Stimulated activated CD4-positive, alpha-beta T cell treated with anti-CD3 and anti-CD28 coated beads, Interleukin-4, amount 100 ng/mL, for 24 hours (primary cell): ENCODE measurements around the gene CERS5.
"Not testable (repeated sequence)": the region's sequence is repeated elsewhere in the genome, so short reads cannot be mapped to it uniquely, and the experiment has no call there.

ENCODE experiments used
- DNase-seq: peaks from one replicate; pipeline ENCODE4 v3.0.0-alpha.2; 2020

The CERS5 gene

GRCh38 chr12:50100561-50100960 is 66.6 kb downstream of the CERS5 start:
- no peak for DNase-seq

DNA sequence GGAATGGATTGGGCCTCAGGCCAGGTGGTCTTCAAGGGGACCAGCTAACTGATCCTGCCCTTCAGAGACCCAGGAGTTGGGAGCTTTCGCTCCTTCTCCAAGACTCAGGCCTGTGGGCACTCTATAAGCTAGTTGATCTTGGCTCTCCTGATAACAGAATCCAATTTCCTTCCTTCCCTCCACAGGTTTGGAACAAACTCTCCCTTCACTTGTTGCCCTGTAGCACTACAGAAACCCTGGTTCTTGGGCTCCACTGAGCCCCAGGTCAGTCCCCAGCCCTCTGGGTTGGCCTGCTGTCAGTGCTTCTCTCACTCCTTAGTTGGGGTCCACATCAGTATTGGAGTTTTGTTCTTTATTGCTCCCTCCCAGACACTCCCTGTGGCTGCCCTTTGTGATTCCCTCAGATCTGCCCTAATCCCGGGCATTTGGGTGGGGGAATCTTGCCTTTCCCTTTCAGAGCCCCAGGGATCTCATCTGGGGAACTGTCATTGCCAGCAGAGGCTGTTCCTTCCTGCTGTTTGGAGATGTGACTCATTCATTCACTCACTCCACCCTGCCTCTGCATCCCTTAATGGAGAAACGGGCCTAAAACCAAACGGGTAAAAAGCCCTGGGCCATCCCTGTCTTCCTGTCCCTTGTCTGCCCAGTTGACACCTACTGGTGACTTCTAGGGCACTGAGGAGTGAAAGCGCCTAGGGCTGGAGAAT is 67.7 kb downstream of the CERS5 start:
- no peak for DNase-seq

DNA sequence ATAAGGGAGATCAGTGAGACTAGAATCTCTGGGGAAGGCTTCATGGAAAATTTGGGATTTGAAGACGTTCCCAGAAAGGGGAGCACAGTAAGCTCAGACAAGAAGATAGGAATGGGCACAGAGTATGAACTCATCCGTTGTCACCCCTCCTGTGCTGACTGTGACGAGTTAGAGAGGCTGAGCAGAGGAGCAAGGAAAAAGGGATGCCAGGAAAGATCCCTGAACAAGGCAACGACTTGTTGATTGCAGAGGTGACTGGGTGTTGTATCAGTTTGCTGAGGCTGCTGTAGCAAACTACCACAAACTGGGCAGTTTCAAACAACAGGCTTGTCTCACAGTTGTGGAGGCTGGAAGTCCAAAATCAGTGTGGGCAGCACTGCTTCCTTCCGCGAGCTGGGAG is 69.2 kb downstream of the CERS5 start:
- DNase-seq: no peak

DNA sequence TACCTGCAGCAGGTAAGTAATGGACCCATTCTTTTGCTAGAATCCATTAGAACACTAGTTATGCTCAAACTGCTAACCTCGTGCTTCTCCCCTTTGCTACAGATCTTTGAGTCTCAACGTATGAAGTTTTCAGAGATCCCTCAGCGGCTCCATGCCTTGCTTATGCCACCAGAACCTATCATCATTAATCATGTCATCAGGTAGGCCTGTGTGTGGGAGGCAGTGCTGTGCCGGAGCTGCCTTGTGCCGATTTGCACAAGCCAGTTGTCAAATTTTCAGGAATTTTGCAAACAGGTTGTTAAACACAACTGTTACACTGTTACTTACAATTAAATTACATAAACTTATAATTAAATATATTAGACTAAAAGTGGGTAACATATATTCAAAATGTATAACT is 76.8 kb downstream of the CERS5 start:
- DNase-seq: no peak

DNA sequence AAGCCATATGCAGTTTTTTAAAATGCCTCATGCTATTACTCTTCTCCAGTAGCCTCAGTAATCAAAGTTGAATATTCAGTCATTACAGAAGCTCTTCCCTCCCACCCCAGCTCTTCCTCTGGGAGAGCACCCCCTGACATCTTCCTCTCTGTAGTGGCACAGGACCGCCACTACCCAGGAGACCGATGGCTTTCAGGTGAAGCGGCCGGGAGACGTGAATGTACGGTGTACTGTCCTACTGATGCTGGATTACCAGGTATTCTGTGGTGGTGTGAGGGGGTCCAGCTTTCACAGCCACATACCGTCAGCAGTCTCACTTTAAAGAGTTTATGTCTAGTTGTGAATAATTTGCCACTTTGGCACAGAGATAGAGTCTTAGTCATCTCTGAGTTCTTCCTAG is 77.4 kb downstream of the CERS5 start:
- DNase-seq: no peak

GRCh38 chr12:50088577-50089335 is 78.4 kb downstream of the CERS5 start:
- peak; percentile 67 for DNase-seq

DNA sequence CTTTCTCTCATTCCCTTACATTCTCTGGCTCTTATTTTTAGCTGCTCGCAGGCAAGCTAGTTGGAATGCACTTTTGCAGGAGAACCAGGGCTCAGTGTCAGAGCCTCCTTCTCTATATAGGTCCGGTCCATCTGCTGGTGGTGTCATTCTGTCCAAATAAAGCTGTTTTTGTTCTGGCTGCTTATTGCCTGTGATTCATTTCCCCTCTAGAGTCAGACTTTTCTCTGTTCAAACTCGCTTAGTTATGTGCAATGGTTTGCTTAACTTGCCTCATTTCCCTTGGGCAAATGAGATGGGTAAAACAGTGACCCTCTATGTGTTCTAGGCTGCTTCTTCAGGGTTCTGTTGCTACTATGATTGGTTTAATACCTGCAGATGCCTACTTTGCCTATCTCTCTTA is 79.2 kb downstream of the CERS5 start:
- DNase-seq: no peak

DNA sequence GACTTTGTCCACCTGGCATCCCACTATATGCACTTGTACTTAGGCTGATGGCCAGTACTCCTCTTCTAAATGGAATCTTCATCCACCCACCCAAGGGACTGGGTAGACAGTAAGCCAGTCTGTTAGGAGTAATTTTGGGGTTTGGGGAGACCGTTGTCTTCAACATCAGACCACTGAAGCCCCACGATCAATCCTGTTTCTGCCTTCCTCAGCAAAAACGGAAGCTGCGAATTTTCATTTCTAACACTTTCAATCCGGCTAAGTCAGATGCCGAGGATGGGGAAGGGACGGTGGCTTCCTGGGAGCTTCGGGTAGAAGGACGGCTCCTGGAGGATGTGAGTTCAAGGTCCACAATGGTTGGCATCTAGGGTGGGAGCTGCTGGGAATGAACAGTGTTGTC is 80.0 kb downstream of the CERS5 start:
- DNase-seq: no peak

- no peak for DNase-seq
Observed at GRCh38 chr12:50086148-50086547, 81.0 kb downstream of the CERS5 start.

DNA sequence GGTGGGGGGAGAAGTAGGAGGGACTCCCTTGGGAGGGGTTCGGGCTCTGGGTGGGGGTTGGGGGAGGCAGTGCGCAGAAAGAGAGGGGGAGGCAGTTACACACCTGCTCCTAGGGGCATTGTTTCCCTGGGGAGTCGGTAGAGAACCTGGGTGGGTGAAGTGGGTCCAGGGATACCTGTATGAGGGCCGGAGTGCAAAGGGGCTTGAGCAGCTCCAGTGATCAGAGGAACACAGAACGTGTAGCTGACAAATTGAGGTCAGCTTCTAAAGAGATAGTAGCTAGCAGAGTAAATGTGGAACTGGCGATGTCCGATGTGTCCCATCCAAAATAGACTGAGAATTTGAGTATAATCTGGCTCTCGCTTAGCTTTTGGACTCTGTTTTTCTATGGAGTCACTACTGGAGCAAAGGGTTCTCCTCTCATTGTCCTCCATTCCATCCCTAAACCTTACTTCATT is 81.5 kb downstream of the CERS5 start:
- no peak for DNase-seq

- DNase-seq: peak; percentile 88
Observed at GRCh38 chr12:50084775-50085614, 82.2 kb downstream of the CERS5 start, which contains the start of gene SMARCD1. TSS of gene SMARCD1 (plus strand) at chr12:50085342. CDS start at chr12:50085370, 28 bp downstream.

GRCh38 chr12:50084409-50084774 is 82.8 kb downstream of the CERS5 start:
- not testable (repeated sequence) for DNase-seq

GRCh38 chr12:50083301-50083700 is 83.9 kb downstream of the CERS5 start:
- DNase-seq: no peak

DNA sequence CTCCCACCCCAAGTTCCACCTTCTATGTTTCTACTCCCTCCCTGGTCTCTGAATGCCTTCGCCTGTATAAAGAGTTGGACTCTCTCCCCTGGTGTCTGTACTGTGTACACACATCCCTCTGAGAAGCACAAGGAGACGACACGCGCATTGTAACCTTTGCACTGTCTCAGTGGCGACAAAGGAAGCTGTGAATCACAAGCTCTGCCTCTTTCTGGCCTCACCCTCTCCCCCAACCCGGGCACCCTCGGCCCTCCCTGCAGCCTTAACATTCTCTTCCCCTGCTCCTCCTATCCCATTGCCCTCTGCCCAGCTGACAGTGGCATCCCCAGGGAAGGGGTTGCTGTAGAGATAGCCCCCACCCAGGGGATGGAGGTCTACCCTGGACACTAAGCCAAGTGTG is 84.5 kb downstream of the CERS5 start:
- no peak for DNase-seq

DNA sequence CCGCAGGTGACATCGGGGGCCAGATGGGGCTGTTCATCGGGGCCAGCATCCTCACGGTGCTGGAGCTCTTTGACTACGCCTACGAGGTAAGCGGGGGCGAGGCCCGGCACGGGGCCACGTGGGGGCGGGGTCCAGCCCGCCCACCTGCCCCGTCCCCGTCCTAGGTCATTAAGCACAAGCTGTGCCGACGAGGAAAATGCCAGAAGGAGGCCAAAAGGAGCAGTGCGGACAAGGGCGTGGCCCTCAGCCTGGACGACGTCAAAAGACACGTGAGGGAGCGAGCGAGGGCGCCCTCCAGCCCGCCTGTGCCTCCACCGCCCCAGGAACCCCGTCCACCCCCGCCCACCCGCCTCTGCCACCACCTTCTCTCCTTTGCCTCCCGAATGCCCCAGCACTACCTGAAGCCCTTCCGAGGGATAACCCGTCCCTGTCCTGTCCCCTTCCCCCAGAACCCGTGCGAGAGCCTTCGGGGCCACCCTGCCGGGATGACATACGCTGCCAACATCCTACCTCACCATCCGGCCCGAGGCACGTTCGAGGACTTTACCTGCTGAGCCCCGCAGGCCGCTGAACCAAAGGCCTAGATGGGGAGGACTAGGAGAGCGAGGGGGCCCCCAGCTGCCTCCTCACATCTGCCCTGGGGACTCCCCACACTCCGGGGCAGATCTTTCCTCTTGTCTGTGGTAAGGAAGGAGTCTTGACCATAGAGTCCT is 85.9 kb downstream of the CERS5 start:
- DNase-seq: no peak

GRCh38 chr12:50079771-50080170 is 87.4 kb downstream of the CERS5 start:
- DNase-seq: no peak
